GM19238 (cell line): Measurements from ENCODE around the gene TNNI2.

Experiments used
- DNase-seq: peaks from one replicate; pipeline ENCODE4 v3.0.0; 2011; ENCODE audit warnings: low spot score; ENCODE audit not compliant: insufficient read length

Gene TNNI2

DNA sequence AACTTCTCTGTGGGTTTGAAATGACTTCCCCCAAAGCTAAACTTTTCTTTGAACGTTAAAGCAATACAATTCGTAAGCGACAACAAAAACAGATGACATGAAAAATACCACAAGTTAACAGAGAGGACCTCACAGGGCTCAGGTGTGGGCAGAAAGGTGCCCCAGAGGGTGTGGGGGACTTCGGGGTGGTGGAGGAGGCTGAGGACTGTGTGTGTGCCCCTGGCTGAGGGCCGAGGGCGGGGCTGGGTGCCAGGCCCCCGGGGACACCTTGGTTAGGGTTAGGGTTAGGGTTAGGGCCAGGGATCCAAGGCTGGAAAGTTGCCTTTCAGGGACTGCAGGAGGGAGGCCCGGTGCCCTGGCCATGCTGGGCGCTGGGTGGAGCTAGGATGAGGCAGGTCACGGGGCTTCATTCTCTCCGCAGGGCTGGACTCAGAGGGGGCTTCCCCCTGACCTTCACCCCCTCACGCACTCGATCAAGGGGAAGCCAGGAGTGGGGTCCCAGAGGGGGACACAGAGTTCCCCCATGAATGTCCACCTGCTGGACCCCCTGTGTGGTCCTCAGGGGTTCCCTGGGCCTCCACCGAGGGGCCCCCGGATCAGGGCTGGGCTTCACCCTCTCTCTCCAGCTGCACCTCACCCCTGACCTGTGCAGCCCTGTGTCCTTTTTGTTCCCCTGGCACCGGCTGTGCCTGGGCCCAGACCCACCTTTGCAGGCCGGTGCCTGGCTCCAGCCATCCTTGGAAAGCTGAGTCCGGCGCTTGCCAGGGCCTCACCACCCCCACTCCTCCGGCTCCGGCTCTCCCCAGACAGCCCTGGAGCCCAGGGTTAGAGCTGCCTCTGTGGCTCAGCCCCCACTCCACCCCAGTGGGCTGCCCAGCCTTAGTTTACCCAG, 7.0 kb downstream of the TNNI2 start:
- DNase-seq = no peak

DNA sequence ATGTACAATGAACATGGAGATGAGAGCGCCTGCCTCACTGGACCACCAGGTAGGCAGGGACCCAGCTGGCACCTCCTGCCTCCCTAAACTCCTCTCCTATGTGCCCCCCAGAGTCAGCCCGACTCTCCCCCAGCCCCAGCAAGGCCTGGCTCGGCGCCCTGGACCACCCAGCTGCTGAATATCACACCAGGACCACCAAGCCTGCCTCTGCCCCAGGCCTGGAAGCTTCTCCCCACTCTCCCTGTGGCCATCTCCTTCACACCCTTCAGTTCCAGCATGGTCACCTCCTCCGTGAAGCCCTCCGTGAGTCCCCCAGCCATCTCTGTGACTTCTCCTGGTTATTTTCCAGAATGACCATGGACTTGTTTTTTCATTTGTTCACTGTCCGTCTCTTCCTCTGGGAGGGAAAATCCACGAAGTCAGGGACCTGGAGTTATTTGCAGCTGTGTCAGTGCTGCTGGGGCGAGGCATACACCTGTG, 7.7 kb downstream of the TNNI2 start:
- DNase-seq = no peak

DNA sequence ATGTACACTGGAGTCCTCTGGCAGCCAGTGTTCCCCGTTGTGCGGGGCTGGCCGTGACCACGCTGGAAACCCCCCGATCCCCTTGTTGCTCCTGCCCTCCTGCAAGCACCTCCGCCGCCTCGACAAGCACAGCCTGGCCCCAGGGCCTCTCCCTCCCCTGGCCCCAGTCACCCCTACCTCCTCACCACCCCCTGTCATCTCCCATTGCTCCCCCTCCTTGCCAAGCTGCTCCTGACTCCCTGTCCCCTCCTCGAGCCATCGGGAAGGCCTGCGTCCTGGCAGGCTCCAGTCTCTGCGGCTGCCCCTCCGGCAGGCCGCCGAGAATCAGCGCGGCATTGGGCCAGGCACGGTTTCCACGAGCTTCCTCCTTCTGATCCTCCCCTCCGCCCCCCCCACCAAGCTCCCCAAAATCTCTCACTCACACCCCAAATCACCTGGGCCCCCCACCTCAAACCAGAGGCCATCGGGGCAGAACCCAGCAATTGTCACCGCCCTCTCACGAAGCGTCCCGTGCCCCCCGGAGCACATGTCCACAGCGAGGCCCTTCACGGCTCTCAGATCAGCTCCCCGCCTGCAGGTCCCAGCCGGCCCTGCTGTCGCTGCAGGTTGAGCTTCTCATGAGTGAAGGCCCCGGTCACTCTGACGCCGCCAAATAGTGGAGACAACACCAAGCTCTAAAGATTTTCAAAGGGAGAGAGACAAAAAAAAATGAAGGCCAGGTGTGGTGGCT, 8.4 kb downstream of the TNNI2 start:
- DNase-seq = no peak

DNA sequence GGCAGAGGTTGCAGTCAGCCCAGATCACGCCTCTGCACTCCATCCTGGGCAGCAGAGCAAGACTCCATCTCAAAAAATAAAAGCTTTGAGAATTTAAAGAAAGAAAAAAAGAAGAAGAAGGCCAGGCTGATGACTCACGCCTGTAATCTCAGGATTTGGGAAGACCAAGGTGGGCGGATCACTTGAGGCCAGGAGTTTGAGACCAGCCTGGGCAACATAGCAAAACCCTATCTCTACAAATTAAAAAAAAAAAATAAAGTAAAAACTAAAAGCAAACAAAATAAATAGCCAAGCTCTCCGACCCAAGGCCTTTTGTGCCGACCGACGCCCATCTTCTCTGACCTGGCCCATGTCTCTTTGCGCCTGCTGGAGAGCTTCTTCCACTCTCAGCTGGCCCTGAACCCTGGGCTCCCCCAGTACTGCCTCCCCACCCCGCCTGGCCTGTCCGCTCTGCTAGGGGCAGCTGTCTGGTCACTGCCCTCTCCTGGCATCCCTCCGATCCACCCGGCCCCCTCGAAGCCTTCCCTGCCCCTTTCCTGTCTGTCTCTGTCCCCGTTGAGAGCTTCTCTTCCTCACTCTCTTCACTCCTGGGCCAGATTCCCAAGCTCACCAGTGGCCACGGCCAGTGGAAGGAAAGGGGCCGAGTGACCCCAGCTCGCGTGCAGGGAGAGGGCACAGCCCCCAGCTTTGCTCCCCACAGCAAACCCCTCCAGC, 9.3 kb downstream of the TNNI2 start:
- no peak for DNase-seq

DNA sequence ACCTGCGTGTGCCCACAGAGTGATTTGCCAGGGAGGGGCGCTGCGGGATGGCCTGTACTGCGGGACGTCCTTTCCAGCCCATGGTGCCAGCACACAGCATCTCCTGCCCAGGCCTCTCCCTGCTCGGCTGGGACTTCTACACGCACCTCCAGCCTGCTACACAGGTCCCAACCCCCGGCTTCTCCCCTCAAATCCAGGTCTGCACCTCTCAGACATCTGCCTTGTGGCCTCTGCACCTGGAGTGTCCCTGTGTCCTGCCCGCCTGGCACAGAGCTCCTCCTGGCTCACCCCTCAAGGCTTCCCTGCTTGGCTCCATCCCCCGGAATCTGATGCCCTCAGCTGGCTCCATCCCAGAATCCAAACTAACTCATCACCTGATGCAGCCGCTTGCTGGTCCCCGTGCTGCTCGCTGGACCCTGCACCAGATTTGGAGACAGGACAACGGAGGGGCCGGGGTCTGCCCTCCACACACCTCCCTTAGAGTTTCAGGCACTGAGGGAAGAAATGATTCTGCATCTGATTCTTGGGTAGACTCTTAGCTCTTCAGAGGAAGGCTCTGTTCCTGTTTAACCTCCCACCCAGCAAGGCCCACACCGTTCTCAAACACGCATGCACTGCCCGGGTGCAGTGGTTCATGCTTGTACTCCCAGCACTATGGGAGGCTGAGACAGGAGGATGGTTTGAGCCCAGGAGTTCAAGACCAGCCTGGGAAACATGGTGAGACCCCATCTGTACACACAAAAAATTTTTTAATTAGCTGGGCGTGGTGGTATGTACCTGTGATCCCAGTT, 10.1 kb downstream of the TNNI2 start:
- no peak for DNase-seq

DNA sequence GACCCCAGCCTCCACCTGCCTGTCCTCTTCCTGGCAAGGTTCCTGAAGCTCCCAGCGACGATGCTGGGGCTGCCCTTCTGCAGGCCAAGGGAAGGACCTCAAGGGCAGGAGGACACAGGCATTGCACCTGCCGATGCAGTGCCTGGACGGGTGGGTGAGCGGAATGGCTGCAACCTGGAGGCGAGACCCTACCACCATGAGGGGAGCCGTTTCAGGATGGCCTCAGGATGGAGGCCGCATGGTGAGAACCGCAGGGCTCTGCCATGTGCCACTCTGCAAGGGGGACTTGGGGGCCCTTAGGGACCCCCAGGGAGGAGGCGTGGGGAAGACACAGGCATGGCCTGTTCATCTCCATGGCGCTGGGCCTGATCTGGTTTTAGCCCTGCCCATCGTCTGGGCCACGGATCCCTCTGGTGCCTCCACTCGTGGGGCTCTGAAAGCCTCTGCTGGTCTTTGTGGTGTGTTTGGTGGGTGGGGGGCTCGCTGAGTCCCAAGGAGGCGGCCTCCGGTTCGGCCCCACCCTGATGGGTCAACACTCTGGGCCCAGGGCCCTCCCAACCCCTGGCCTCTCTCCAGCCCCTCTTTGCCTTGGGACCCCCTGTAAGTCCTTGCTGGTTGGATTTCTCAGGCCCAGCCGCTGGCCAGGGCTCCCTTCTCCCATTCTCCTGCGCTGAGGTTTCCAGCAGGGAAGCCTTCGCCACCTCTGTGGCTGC, 12.8 kb downstream of the TNNI2 start:
- no peak for DNase-seq

DNA sequence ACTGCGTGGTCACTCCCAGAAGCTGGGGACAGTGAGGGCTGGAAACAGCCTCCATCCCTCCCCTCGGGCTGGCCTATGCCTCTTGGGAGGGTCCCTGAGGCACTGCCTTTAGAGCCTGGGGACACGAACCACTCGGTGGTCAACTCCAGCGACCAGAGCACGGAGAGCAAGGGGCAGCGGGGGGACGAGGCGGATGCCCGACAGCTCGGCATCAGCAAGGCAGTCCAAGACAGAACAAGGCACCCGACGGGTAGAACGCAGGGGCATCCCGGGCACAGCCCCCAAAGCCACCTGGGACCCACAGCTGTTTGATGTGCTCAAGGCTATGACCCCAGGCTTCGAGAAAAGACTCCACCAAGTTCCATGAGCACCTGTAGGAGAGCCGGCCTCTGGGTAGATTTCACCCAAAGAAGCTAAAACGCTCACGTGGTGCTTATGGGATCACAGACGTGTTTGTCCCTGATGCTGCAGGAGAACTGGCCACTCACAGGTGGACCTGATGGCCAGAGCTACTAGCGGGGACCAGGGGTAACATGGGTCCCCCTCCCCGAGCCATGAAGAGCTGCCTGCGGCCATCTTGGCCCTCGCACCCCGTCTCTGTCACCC, 13.6 kb downstream of the TNNI2 start:
- DNase-seq = no peak

DNA sequence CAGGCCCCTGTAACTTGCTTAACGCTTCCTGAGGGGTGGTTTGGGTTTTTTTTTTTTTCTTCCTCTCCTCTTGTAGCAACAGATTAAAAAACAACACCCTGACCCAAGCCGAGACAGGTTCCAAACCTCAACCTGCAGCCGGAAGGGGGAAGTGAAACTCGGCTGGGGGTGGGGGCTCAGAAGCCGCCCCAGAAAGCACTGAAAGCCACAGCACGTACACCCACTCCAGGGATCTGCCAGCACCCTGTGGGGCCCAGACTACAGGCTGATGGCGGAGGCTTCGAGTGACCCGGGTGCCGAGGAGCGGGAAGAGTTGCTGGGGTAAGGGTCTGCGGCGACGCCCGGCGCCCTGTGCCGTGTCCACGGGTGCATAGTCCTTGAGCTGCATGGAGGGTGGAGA, 14.1 kb downstream of the TNNI2 start, which contains the start of gene LSP1:
Gene LSP1 (plus strand): TSS at position 208 of the 400 bp plus-strand sequence. CDS start 61 bp downstream, at position 269.
- peak; percentile 93 for DNase-seq

DNA sequence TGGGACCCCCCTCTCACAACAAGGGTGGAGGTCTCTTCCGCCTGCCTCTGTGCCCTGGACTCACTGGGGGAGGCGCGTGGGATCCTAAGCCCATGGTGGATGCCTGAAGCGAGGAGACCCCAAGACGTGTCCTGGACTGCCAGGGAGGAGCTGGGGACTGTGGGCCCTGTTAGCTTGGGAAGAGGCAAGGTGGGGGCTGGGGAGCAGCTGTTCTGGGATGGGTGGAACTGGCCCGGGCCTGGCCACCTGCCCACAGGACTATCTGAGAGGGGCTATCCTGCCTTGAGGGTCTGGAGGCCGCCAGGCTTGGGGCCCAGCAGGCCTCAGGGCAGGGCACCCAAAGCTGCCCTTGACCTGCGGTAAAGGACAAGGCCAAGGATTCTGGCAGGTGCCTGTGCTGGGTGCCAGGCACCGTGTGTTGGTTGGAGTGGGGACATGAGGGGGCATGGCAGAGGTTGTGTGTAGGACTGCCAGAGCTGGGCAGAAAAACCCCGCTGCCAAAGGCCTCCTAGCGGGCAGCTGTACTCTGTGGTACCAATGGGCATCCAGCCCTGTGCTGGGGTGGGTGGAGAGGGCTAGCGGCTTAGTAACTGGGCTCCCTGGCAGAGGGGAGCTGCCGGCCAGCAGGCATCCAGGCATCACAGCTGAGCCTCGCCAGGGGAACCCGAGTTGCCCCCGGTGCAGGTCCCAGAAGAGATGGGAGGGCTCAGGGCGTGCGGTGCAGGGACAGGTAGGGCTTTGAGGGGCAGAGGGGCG, 14.8 kb downstream of the TNNI2 start:
- DNase-seq = no peak

DNA sequence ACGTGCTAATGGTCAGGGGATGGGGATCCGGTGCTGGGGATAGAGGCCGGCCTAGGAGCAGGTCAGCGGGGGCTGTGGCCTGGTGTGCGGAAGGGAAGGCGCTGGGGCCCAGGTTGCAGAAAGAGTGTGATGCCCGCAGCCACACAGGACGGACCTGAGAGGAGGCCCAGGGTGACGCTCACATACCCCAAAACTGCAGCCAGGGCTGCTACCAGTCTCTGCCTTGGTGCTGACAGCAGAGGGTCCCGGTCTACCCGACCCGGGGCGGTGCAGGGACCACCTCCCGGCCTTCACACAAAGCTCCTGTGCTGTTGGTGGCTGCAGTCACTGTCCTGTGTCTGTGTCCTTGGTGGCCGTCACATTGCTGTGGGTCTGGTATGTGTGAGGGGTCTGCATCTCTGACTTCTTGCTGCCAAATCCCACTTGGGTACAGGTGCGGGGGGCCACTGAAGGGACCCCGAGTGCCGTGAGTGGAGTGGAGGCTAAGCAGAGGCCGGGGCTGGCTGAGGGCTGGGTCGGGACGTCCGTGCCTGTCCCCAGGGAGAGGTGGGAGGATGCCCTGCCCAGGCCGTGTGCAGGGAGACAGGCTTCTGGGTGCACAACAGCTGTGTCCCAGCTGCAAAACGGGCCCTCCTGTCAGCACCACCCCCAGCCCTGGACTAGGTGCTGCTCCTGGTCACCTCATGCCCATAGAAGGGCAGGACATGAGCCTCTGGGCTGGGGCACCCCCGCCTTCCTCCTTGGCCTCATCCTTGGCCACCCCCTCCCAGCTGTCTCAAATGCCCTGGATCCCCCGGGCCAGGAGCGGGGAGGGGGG, 15.6 kb downstream of the TNNI2 start:
- DNase-seq = peak; percentile 78

DNA sequence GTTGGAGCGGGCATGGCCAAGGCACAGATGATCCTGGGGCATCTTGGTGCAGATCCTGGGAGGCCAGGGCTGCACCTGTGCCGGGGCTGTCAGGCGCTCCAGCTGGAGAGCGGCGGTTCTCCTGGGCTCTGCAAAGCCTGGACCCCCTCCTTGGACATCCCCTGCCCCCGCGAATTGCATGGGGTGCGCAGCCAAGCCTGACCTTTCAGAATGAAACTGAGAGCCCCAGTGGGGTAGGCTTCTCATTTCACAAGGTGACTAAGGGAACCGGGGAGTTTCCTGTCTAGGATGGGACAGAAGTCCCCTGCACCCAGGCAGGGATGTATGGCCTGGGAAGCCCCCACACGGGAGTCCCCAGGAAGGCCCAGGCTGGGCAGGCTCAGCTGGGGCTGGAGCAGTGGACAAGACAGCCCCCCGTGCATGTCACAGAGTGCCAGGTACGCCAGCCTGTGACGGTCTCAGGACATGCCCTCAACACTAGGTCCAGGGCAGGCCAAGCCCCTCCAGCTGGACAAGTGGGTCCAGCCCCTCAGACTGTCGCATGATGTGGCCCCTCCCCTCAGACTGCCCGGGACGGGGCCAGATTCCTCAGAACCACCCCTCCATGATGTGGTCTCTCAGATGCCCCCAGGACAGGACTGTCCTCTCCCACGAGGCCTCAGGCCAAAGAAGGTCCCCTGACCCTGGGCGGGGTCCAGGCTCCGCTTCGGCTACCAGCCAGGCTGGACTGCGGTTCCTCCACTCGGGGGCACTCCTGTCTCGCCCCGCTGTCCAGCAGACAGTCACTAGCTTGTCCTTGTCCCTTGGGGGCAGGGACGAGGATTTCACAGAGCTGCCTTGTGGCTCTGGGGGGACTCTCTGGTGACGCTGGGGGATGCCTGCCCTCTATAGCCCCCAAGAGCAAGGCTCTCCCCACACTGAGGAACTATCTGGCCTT, 16.4 kb downstream of the TNNI2 start:
- peak; percentile 82 for DNase-seq

DNA sequence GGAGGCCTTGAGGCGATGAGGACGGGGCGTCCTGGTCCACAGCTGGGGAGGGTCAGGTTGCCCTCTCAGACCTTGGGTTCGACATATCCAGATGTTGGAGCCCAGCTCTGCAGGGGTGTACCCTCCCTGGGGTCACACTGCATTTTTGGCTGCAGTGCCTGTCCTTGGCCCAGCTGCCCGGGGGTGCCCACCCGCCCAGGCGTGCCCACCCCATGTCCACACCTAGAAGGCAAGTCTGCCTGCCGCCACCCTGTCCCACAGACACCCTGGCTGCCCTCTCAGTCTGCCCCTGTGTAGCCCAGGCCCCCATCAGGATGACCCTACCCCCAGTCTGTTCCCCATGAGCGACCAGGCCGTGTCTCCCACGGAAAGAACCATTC, 17.1 kb downstream of the TNNI2 start:
- no peak for DNase-seq

DNA sequence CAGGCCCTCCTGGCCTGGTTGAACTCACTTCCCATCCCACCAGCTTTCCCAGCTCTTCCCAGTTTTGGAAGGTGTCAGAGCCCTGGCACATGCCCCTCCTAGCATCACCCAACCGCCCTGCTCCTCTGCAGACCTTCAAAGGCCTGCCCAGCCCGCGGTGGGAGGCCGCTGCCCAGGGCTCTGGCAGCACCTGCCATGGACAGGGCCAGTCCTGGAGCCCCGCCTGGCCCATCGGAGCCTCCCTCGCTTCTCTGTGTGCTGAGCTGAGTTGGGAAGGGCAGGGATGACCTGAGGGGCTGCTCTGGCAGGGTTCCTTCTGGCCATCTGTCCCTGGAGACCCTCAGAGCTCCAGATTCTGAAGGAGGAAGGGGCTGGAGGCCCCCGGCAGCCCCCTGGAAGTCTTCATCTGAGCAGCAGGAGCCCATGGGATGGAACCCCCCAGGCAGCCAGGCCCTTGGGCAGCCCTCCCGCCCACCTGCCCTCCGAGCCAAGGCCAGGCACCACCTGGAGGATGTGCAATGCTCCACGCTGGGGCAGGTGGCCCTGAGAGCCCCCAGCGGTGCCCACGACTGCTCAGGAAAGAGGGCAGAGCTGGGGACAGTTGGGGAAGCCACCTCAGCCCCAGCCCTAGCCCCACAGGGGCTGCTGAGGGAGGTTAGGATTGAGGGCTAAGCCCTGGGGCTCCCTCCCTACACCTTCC, 17.7 kb downstream of the TNNI2 start:
- DNase-seq = no peak

DNA sequence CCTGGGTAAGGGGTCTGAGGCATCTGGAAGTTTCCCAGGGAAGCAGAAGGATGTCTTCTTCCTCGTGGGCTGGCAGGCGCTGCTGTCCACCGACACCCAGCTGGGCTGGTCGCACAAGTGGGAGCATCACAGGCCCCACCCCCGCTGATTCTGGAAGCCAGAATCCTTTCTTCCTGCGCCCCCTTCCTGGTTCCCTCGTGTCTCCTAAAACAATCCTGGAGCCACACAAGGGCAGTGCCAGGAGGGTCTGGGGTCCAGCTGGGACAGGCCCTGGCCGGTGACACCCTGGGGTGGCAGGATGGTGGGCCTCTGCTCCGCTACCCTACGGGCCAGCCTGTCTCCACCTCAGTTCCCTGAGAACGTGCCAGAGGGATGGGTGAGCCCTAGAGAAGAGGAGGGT, 18.3 kb downstream of the TNNI2 start:
- DNase-seq = no peak

DNA sequence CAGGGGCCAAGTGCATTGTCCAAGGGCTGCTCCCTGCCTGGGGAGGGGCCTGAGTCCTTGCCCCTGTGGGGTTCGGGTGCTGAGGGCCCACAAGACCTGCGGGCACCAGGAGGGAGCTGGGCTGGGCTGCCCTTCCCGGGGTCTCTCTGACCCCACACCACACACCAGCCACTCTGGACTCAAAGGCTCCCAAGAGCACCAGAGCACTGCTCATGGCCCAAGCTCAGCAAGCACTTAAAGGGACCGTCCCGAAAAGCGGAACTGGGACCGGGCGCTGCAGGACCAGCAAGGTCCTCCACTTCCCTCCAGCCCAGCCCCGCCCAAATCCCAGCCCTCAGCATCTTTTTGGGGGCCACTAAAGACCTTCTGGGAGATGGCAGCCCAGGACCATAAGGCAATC, 19.4 kb downstream of the TNNI2 start:
- no peak for DNase-seq

DNA sequence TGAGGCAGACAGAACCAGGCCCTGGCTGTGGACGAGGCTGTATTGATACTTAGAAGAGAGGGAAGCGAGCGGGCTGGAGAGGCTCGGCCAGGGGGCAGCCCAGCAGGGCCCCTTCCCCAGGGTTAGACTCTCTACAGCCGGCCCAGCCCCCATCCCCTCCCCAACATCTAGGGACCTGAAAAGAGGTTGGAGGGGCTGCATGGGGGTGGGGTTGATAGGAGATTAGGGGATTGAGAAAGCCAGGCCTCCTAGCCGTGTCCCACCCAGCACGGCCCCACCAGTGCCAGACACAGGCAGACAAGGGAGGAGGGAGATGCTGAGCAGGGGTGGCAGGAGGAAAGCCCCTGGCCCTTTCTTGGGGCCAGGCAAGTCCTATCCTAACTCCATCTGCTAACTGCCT, 19.8 kb downstream of the TNNI2 start:
- no peak for DNase-seq

DNA sequence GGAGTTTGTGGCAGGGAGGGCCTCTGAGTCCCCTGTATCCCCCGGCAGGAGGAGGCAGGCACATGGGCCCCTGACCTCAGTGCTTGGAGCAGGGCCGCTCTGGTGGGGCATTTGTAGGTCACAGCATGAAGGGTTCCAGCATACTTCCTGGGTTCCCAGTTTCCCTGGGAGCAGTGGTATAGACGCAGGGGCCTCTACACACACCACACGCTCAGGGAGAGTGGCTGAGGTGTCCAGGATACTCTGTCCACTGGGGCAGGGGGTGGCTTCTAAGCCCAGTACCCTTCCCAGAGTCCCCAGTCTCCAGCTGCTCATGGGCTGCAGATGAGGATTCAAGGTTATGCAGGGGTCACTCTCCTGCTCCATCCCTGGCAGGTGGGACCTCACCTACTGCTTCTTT, 20.2 kb downstream of the TNNI2 start:
- no peak for DNase-seq
